GF-D8 (cell line): ENCODE results near the gene SYCP1.
"Not testable (repeated sequence)": the region's sequence is repeated elsewhere in the genome, so short reads cannot be mapped to it uniquely, and the experiment has no call there.

Experiments
- DNase-seq: peaks from one replicate; lab custom pipeline; 2025; lab: John Stamatoyannopoulos, UW

Gene SYCP1

GRCh38 chr1:114959423-114959822, 104.8 kb downstream of the SYCP1 start:
- DNase-seq: no peak

- DNase-seq: no peak
These were observed 122.2 kb downstream of the SYCP1 start for GRCh38 chr1:114976891-114977290.

GRCh38 chr1:114979278-114979891, 124.7 kb downstream of the SYCP1 start:
- DNase-seq: no peak

GRCh38 chr1:114982251-114982650, 127.6 kb downstream of the SYCP1 start:
- no peak for DNase-seq

GRCh38 chr1:114986286-114986685, 131.6 kb downstream of the SYCP1 start:
- DNase-seq: no peak

- DNase-seq: no peak
These were observed 133.4 kb downstream of the SYCP1 start for GRCh38 chr1:114988095-114988494.

- no peak for DNase-seq
These were observed 143.0 kb downstream of the SYCP1 start for GRCh38 chr1:114997510-114998289.

- no peak for DNase-seq
These were observed 151.5 kb downstream of the SYCP1 start for GRCh38 chr1:115006191-115006590.

- DNase-seq: no peak
These were observed 157.3 kb downstream of the SYCP1 start for GRCh38 chr1:115012006-115012405.

GRCh38 chr1:115012434-115012833, 157.8 kb downstream of the SYCP1 start:
- DNase-seq: no peak

- no peak for DNase-seq
These were observed 159.1 kb downstream of the SYCP1 start for GRCh38 chr1:115013792-115014191.

- not testable (repeated sequence) for DNase-seq
These were observed 164.9 kb downstream of the SYCP1 start for GRCh38 chr1:115019549-115019948.

GRCh38 chr1:115021145-115021544, 166.5 kb downstream of the SYCP1 start:
- DNase-seq: no peak

- DNase-seq: no peak
These were observed 168.9 kb downstream of the SYCP1 start for GRCh38 chr1:115023593-115023992.

- no peak for DNase-seq
These were observed 174.9 kb downstream of the SYCP1 start, which contains the start of gene TSHB for GRCh38 chr1:115029526-115029925. Gene TSHB, plus strand, starts transcription at chr1:115029826. Its CDS starts 3,537 bp downstream, at chr1:115033363.

- no peak for DNase-seq
These were observed 176.9 kb downstream of the SYCP1 start for GRCh38 chr1:115031595-115031994.

GRCh38 chr1:115035652-115036051, 181.0 kb downstream of the SYCP1 start:
- no peak for DNase-seq

GRCh38 chr1:115036814-115037507, 182.3 kb downstream of the SYCP1 start:
- DNase-seq: no peak

- no peak for DNase-seq
These were observed 185.8 kb downstream of the SYCP1 start for GRCh38 chr1:115040501-115040900.

- DNase-seq: no peak
These were observed 187.0 kb downstream of the SYCP1 start for GRCh38 chr1:115041654-115042053.
